GM19193 (cell line): ENCODE measurements around the gene TYMP.
A peak's percentile ranks its signal among the peaks of the same experiment; 100 is the strongest.

Experiments used
- POLR2A ChIP-seq: IDR thresholded peaks from 4 replicates; pipeline ENCODE4 v1.6.1; 2011; ENCODE audit not compliant: insufficient read depth, insufficient read length; ENCODE audit errors: extremely low read depth

The TYMP gene

GRCh38 chr22:50569896-50570535, 40.2 kb upstream of the TYMP start:
- no peak for TF ChIP-seq POLR2A

DNA sequence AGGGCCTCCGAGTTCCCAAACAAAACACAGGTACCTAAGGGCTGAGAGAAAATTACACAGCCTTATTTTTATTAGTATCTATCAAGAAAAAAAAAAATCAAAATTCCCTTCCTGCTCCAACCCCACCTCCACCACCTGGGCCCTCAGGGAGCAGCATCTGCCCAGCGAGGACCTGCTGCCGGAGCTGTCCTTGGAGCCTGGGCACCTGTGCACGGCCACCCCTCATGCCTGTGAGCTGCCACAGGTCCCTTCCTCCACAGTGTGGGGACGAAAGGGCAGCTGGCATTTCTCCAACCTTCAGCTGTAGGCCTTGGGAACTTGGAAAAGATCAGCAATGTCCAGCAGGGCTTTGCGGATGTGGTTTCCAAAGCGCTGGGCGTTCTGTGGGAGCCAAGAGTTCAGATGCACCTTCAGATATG, 39.2 kb upstream of the TYMP start:
- TF ChIP-seq POLR2A = no peak

- no peak for TF ChIP-seq POLR2A
These were observed 38.8 kb upstream of the TYMP start for GRCh38 chr22:50568626-50569025.

- no peak for TF ChIP-seq POLR2A
These were observed 38.0 kb upstream of the TYMP start for GRCh38 chr22:50567721-50568252.

- no peak for TF ChIP-seq POLR2A
These were observed 34.5 kb upstream of the TYMP start for GRCh38 chr22:50564289-50564688.

GRCh38 chr22:50563413-50564160, 33.8 kb upstream of the TYMP start:
- TF ChIP-seq POLR2A = no peak

DNA sequence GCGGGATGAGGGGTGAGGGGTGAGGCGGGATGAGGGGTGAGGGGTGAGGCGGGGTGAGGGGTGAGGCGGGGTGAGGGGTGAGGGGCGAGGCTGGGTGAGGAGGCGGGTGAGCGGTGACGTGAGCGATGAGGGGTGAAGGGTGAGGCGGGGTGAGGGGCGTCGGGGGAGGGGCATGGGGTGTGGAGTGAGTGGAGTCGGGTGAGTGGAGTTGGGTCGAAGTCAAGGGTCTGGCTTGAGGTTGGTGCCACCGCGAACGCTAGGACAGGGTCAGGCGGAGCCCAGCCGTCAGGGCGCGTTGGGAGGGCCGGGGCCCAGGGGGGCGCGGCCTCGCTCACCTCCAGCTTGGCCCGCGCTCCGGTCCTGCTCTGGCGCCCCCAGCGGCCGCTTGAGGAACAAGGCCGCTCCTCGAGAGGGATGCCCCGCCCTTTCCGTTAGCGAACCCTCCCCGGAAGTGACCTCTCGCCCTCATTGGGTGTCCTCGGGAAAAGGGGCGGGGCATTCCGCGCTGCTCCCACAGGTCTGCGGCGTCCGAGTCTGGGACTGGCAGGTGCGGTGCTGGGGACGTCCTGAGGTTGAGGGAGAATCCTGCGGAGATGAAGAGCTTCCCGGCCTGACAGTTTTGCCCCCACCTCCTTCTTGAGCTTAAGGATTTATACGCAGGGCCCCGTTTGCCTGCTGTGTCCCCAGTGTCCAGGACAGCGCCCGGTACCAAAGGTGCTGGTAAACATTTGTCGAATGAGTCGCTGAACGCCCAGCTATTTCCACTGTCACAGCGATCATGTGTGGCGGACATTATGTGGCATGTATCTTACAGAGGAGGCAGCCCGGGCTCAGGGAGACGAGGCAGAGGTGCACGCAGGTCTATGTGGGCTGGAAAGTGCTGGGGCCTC, 33.0 kb upstream of the TYMP start, which contains the start of gene SYCE3:
Gene SYCE3, minus strand, starts transcription at position 397 of the 890 bp plus-strand sequence. CDS start 6,514 bp downstream, outside the sequence.
- TF ChIP-seq POLR2A = peak; percentile 62

GRCh38 chr22:50561401-50562358, 31.9 kb upstream of the TYMP start:
- no peak for TF ChIP-seq POLR2A

- no peak for TF ChIP-seq POLR2A
These were observed 30.2 kb upstream of the TYMP start for GRCh38 chr22:50560034-50560433.

DNA sequence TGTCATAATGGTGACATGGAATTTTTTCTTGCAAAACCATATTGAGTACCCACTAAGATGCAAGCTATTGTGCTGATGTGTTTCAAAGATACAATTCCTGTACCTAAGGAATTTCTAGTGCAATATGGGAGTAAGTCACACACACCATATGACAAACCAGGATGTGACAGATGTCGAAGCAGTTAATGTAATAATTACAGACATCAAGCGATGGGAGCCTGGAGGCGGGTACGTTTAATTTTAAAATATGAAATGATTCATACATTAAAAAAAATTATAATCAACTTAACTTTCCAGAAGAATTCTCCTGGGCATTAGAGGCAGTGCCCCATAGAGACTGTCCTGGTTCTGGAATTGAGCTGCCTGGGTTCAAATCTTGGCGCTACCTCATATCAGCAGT, 26.9 kb upstream of the TYMP start:
- no peak for TF ChIP-seq POLR2A

- TF ChIP-seq POLR2A = no peak
These were observed 23.5 kb upstream of the TYMP start for GRCh38 chr22:50553310-50553709.

- no peak for TF ChIP-seq POLR2A
These were observed 21.4 kb upstream of the TYMP start for GRCh38 chr22:50551160-50551752.

DNA sequence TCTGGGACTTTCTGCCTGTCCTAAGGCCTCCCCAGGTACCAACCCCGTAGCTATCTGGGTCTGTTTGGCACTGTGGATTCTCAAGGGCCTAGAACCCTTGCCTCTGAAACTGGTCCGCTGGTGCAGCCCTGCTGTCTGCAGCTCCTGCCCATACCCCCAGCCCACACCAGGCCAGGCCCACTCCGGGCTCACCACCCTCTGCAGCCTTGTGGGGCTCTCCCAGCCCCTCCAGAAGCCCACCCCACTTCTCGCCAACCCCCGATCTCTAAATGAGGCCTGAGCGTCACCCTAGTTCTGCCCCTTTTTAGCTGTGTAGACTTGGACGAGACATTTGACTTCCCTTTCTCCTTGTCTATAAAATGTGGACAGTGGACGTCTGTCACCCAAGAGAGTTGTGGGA, 20.6 kb upstream of the TYMP start:
- TF ChIP-seq POLR2A = no peak
